HEK293 (cell line): ENCODE measurements around the gene COL9A2.
A peak's percentile ranks its signal among the peaks of the same experiment; 100 is the strongest.
"Not testable (repeated sequence)": the region's sequence is repeated elsewhere in the genome, so short reads cannot be mapped to it uniquely, and the experiment has no call there.

ENCODE experiments used
- CTCF ChIA-PET: fragments of 350-600 bp; formaldehyde crosslinking; extraction: SDS; loops from one replicate; lab custom pipeline; 2021; ENCODE audit warnings: antibody characterized with exemption; lab: Yijun Ruan, JAX
- POLR2A ChIA-PET: fragments of 300-600 bp; formaldehyde crosslinking; extraction: SDS; loops from one replicate; lab custom pipeline; 2020; ENCODE audit warnings: antibody characterized with exemption, inconsistent platforms; lab: Yijun Ruan, JAX
- H3K27ac ChIP-seq: fragments of 200-500 bp; sonication (Bioruptor generic); 2 replicates; pipeline ENCODE4 v1.5.1; 2014; ENCODE audit warnings: low read depth, low read length, control low read depth, inconsistent platforms; ENCODE audit errors: extremely low read depth
- H3K36me3 ChIP-seq, 2 experiments: fragments of 200-500 bp in 1 of 2; sonication (Bioruptor generic) in 1 of 2; 1 replicate in 1 of 2; 2 replicates in 1 of 2; pipeline ENCODE4 v1.5.1; 2014 to 2017; ENCODE audit warnings: inconsistent platforms in 2 of 2, low read length in 2 of 2; ENCODE audit not compliant: control insufficient read depth in 2 of 2, insufficient read depth in 1 of 2
- H3K4me1 ChIP-seq: fragments of 200-500 bp; sonication (Bioruptor generic); 2 replicates; pipeline ENCODE4 v1.5.1; 2014; ENCODE audit warnings: mild to moderate bottlenecking, low read length, inconsistent platforms; ENCODE audit not compliant: control insufficient read depth, insufficient read depth
- H3K4me3 ChIP-seq: 2 replicates; pipeline ENCODE4 v1.5.1; 2011; ENCODE audit warnings: low read depth, mild to moderate bottlenecking, control low read depth, low read length, moderate library complexity
- H3K9me3 ChIP-seq: fragments of 200-500 bp; sonication (Bioruptor generic); 2 replicates; pipeline ENCODE4 v1.5.1; 2014; ENCODE audit warnings: low read depth, low read length, inconsistent platforms; ENCODE audit not compliant: control insufficient read depth, insufficient read depth
- PRDM1 ChIP-seq: fragments of 450-650 bp; formaldehyde crosslinking; IDR thresholded peaks from 2 replicates; pipeline ENCODE4; 2016; ENCODE audit warnings: missing biosample characterization, missing genetic modification characterization
- PRDM10 ChIP-seq: fragments of 450-650 bp; formaldehyde crosslinking; IDR thresholded peaks from 2 replicates; pipeline ENCODE4 v1.5.1; 2016; ENCODE audit warnings: missing biosample characterization, missing genetic modification characterization
- TCF7L2 ChIP-seq: IDR thresholded peaks from 2 replicates; pipeline ENCODE4 v1.6.1; 2011; ENCODE audit warnings: low read depth, mild to moderate bottlenecking, inconsistent platforms, low read length, moderate library complexity, borderline replicate concordance
- ZBTB1 ChIP-seq: fragments of 450-650 bp; formaldehyde crosslinking; IDR thresholded peaks from 2 replicates; pipeline ENCODE4 v1.5.1; 2016; ENCODE audit warnings: missing biosample characterization, missing genetic modification characterization
- ZBTB17 ChIP-seq: fragments of 450-650 bp; formaldehyde crosslinking; IDR thresholded peaks from 2 replicates; pipeline ENCODE4 v1.5.1; 2016; ENCODE audit warnings: missing biosample characterization, missing genetic modification characterization
- ZFHX2 ChIP-seq: fragments of 450-650 bp; formaldehyde crosslinking; conservative IDR thresholded peaks from 2 replicates; pipeline ENCODE4 v1.5.1; 2016; ENCODE audit warnings: missing biosample characterization, missing genetic modification characterization
- ZFP3 ChIP-seq: fragments of 450-650 bp; formaldehyde crosslinking; IDR thresholded peaks from 2 replicates; pipeline ENCODE4 v1.5.1; 2016; ENCODE audit warnings: low read depth, missing biosample characterization, missing genetic modification characterization
- ZNF140 ChIP-seq: fragments of 450-650 bp; formaldehyde crosslinking; IDR thresholded peaks from 2 replicates; pipeline ENCODE4 v1.5.1; 2016; ENCODE audit warnings: missing biosample characterization, missing genetic modification characterization
- ZNF16 ChIP-seq: fragments of 450-650 bp; formaldehyde crosslinking; IDR thresholded peaks from 2 replicates; pipeline ENCODE4 v1.5.1; 2016; ENCODE audit warnings: low read depth, missing biosample characterization, missing genetic modification characterization
- ZNF221 ChIP-seq: fragments of 450-650 bp; formaldehyde crosslinking; IDR thresholded peaks from 2 replicates; pipeline ENCODE4 v1.5.1; 2017; ENCODE audit warnings: missing biosample characterization, missing genetic modification characterization, borderline replicate concordance
- ZNF239 ChIP-seq: fragments of 450-650 bp; formaldehyde crosslinking; IDR thresholded peaks from 2 replicates; pipeline ENCODE4 v1.5.1; 2016; ENCODE audit warnings: missing biosample characterization, missing genetic modification characterization
- ZNF366 ChIP-seq: fragments of 450-650 bp; formaldehyde crosslinking; conservative IDR thresholded peaks from 2 replicates; pipeline ENCODE4 v1.5.1; 2016; ENCODE audit warnings: missing biosample characterization, missing genetic modification characterization
- ZNF423 ChIP-seq: fragments of 450-650 bp; formaldehyde crosslinking; IDR thresholded peaks from 2 replicates; pipeline ENCODE4 v1.5.1; 2016; ENCODE audit warnings: missing biosample characterization, missing genetic modification characterization
- ZNF488 ChIP-seq: fragments of 450-650 bp; formaldehyde crosslinking; IDR thresholded peaks from 2 replicates; pipeline ENCODE4 v1.5.1; 2016; ENCODE audit warnings: missing biosample characterization, missing genetic modification characterization
- ZNF585B ChIP-seq: fragments of 450-650 bp; formaldehyde crosslinking; IDR thresholded peaks from 2 replicates; pipeline ENCODE4 v1.5.1; 2016; ENCODE audit warnings: missing biosample characterization, missing genetic modification characterization
- ZNF623 ChIP-seq: fragments of 450-650 bp; formaldehyde crosslinking; IDR thresholded peaks from 2 replicates; pipeline ENCODE4 v1.5.1; 2016; ENCODE audit warnings: missing biosample characterization, missing genetic modification characterization
- ZNF843 ChIP-seq: fragments of 450-650 bp; formaldehyde crosslinking; IDR thresholded peaks from 2 replicates; pipeline ENCODE4 v1.5.1; 2016; ENCODE audit warnings: missing biosample characterization, missing genetic modification characterization
- ZSCAN16 ChIP-seq: fragments of 450-650 bp; formaldehyde crosslinking; IDR thresholded peaks from 2 replicates; pipeline ENCODE4 v1.5.1; 2016; ENCODE audit warnings: missing biosample characterization, missing genetic modification characterization
- ZXDB ChIP-seq: fragments of 450-650 bp; formaldehyde crosslinking; IDR thresholded peaks from 2 replicates; pipeline ENCODE4 v1.5.1; 2016; ENCODE audit warnings: missing biosample characterization, missing genetic modification characterization

COL9A2 gene

GRCh38 chr1:40352126-40352525 lies 35.0 kb upstream of the COL9A2 start (continued):
- TF ChIP-seq PRDM10 (tag by site-specific recombination) (no peak), ZNF221 (tag by site-specific recombination) (no peak), ZXDB (tag by site-specific recombination) (no peak)

GRCh38 chr1:40351124-40351523 lies 34.0 kb upstream of the COL9A2 start:
- ChIA-PET CTCF (interaction anchor here (1.2 to 4.8 kb wide), 2 partner anchors 12 to 207 kb away, joined by 6 to 26 read pairs; no protein-coding TSS in a partner anchor), POLR2A (no interaction called here)
- no peaks in the 10 kb centered on the region for H3K36me3 ChIP-seq
- H3K4me1 ChIP-seq, result no peaks in the 10 kb centered on the region
- no peak overlapping the region for H3K27ac ChIP-seq
- TF ChIP-seq ZNF585B (no peak), ZNF843 (tag by site-specific recombination) (no peak), ZFHX2 (no peak), ZNF423 (tag by site-specific recombination) (no peak), ZSCAN16 (tag by site-specific recombination) (no peak), ZNF623 (tag by site-specific recombination) (no peak), ZNF488 (tag by site-specific recombination) (no peak), ZNF239 (tag by site-specific recombination) (no peak)
- H3K4me3 ChIP-seq, result no peak overlapping the region
- H3K9me3 ChIP-seq, result no peaks in the 10 kb centered on the region

- CTCF ChIA-PET, result interaction anchor here (2.9 kb wide), 1 partner anchor 11 kb away, joined by 19 read pairs; no protein-coding TSS in a partner anchor
- POLR2A ChIA-PET, result no interaction called here
- Histone ChIP-seq H3K4me1 (no peaks in the 10 kb centered on the region), H3K27ac (no peak overlapping the region), H3K36me3 (no peaks in the 10 kb centered on the region), H3K4me3 (no peak overlapping the region), H3K9me3 (no peaks in the 10 kb centered on the region)
- TF ChIP-seq ZNF16 (tag by site-specific recombination), result no peak
- no peak for TF ChIP-seq TCF7L2
- no peak for TF ChIP-seq ZFP3
- TF ChIP-seq ZBTB1, result no peak
These were observed 33.3 kb upstream of the COL9A2 start for GRCh38 chr1:40350391-40350790.

- no peaks in the 10 kb centered on the region for H3K36me3 ChIP-seq
- TF ChIP-seq PRDM1, result peak; percentile 48
- TF ChIP-seq ZNF366 (tag by site-specific recombination), result peak; percentile 48; the same call in 1 of the 2 replicates
- TF ChIP-seq ZNF140 (tag by site-specific recombination), result no peak
- TF ChIP-seq ZBTB17, result peak; percentile 86
- no peak overlapping the region for H3K27ac ChIP-seq
- POLR2A ChIA-PET, result no interaction called here
- no peaks in the 10 kb centered on the region for H3K9me3 ChIP-seq
- H3K4me3 ChIP-seq, result no peak overlapping the region
- no peaks in the 10 kb centered on the region for H3K4me1 ChIP-seq
- CTCF ChIA-PET, result interaction anchor here (0.6 to 1.4 kb wide), 4 partner anchors 8 to 201 kb away, joined by 3 to 5 read pairs (median 4); no protein-coding TSS in a partner anchor
These were observed 27.5 kb upstream of the COL9A2 start for GRCh38 chr1:40344597-40344996.

- POLR2A ChIA-PET, result interaction anchor here (0.6 kb wide), 1 partner anchor 379 kb away, joined by 3 read pairs; no protein-coding TSS in a partner anchor
These were observed 25.3 kb upstream of the COL9A2 start for GRCh38 chr1:40342381-40342717.

More at GRCh38 chr1:40342381-40342717, 25.3 kb upstream of the COL9A2 start:
- H3K4me1 ChIP-seq, H3K4me3 ChIP-seq, H3K36me3 ChIP-seq, H3K27ac ChIP-seq, H3K9me3 ChIP-seq: not testable (repeated sequence)
- CTCF ChIA-PET, result interaction anchor here (0.6 to 3.1 kb wide), 8 partner anchors 26 to 264 kb away, joined by 3 to 20 read pairs (median 4); partner anchors contain the start of gene COL9A2
